Astrocyte (in vitro differentiated cells and primary cell): Measurements from ENCODE around the gene LARGE1. TPM values are rescaled to one million over a fixed set of nuclear protein-coding genes. Genes with fewer than 3 reads are reported as not detected.

Experiments used
- DNase-seq: peaks from one replicate; pipeline ENCODE4 v3.0.0-alpha.2; 2010; ENCODE audit warnings: low read depth
- FAIRE-seq: peaks from 2 replicates; lab custom pipeline; 2011; peaks lifted over from hg19 to GRCh38; lab: Jason Lieb, UNC
- H2AFZ ChIP-seq: 2 replicates; pipeline ENCODE4 v1.6.0; 2012; ENCODE audit warnings: low read depth, low read length, inconsistent platforms
- H3K27ac ChIP-seq: 2 replicates; pipeline ENCODE4 v1.5.1; 2011; ENCODE audit warnings: low read depth, low read length, inconsistent platforms
- H3K27me3 ChIP-seq: 2 replicates; pipeline ENCODE4 v1.6.0; 2011; ENCODE audit warnings: low read length, inconsistent platforms; ENCODE audit not compliant: insufficient read depth
- H3K36me3 ChIP-seq: 2 replicates; pipeline ENCODE4 v1.5.1; 2011; ENCODE audit warnings: low read length, inconsistent platforms; ENCODE audit not compliant: insufficient read depth
- H3K4me1 ChIP-seq: 2 replicates; pipeline ENCODE4 v1.5.1; 2011; ENCODE audit warnings: low read length, inconsistent platforms; ENCODE audit not compliant: insufficient read depth
- H3K4me2 ChIP-seq: 2 replicates; pipeline ENCODE4 v1.6.0; 2012; ENCODE audit warnings: low read length, inconsistent platforms
- H3K4me3 ChIP-seq: 2 replicates; pipeline ENCODE4 v1.5.1; 2011; ENCODE audit warnings: low read depth, mild to moderate bottlenecking, low read length, inconsistent platforms; ENCODE audit not compliant: insufficient read depth
- H3K79me2 ChIP-seq: 2 replicates; pipeline ENCODE4 v1.6.0; 2012; ENCODE audit warnings: mild to moderate bottlenecking, low read length, inconsistent platforms; ENCODE audit not compliant: insufficient read depth
- H3K9ac ChIP-seq: 2 replicates; pipeline ENCODE4 v1.6.0; 2012; ENCODE audit warnings: mild to moderate bottlenecking, low read length, inconsistent platforms
- H3K9me3 ChIP-seq: 2 replicates; pipeline ENCODE4 v1.5.1; 2012; ENCODE audit warnings: low read depth, mild to moderate bottlenecking, low read length, inconsistent platforms; ENCODE audit not compliant: insufficient read depth
- H4K20me1 ChIP-seq: 2 replicates; pipeline ENCODE4 v1.6.0; 2012; ENCODE audit warnings: low read length, inconsistent platforms; ENCODE audit not compliant: insufficient read depth
- H3K27ac Mint-ChIP-seq: one replicate; pipeline ENCODE4 v1.8.0; 2021; ENCODE audit warnings: mild to moderate bottlenecking, mixed read lengths; ENCODE audit not compliant: unreplicated experiment
- H3K27me3 Mint-ChIP-seq: one replicate; pipeline ENCODE4 v1.8.0; 2021; ENCODE audit warnings: low read depth, mixed read lengths; ENCODE audit not compliant: unreplicated experiment
- H3K36me3 Mint-ChIP-seq: one replicate; pipeline ENCODE4 v1.8.0; 2021; ENCODE audit warnings: low read depth, mixed read lengths; ENCODE audit not compliant: unreplicated experiment
- H3K4me1 Mint-ChIP-seq: one replicate; pipeline ENCODE4 v1.8.0; 2021; ENCODE audit warnings: low read depth, mixed read lengths; ENCODE audit not compliant: unreplicated experiment
- H3K4me3 Mint-ChIP-seq: one replicate; pipeline ENCODE4 v1.8.0; 2021; ENCODE audit warnings: mild to moderate bottlenecking, moderate library complexity, mixed read lengths; ENCODE audit not compliant: unreplicated experiment
- H3K9me3 Mint-ChIP-seq: one replicate; pipeline ENCODE4 v1.8.0; 2021; ENCODE audit warnings: mild to moderate bottlenecking, mixed read lengths; ENCODE audit not compliant: unreplicated experiment
- CTCF ChIP-seq: IDR thresholded peaks from 2 replicates; pipeline ENCODE4 v1.5.1; 2011; ENCODE audit warnings: low read depth, mild to moderate bottlenecking, inconsistent platforms, low read length, moderate library complexity; ENCODE audit not compliant: insufficient read depth
- EZH2 ChIP-seq: IDR thresholded peaks from 2 replicates; pipeline ENCODE4 v1.6.1; 2012; ENCODE audit warnings: mild to moderate bottlenecking, low read length, inconsistent platforms; ENCODE audit not compliant: insufficient read depth
- total RNA-seq: library from RNA; stranded (reverse); gene quantifications from 2 replicates; pipeline ENCODE4 v1.2.1, GENCODE V29; 2021

The LARGE1 gene
- total RNA-seq, 1 donor from 2014 or later: 92.6 TPM

- Histone ChIP-seq H3K27me3 (no peaks in the 10 kb centered on the region), H3K4me1 (no peaks in the 10 kb centered on the region), H3K27ac (no peak overlapping the region), H3K9ac (no peak overlapping the region), H3K4me2 (no peak overlapping the region), H2AFZ (no peak overlapping the region), H3K79me2 (no peaks in the 10 kb centered on the region), H3K4me3 (no peak overlapping the region), H4K20me1 (peaks cover 5% of the 10 kb centered on the region), H3K36me3 (no peaks in the 10 kb centered on the region), H3K9me3 (no peaks in the 10 kb centered on the region)
- Mint-ChIP-seq H3K27ac (no peak overlapping the region), H3K4me1 (peaks cover 4% of the 10 kb centered on the region), H3K4me3 (no peak overlapping the region), H3K36me3 (peaks cover 8% of the 10 kb centered on the region), H3K27me3 (no peaks in the 10 kb centered on the region), H3K9me3 (peaks cover 2% of the 10 kb centered on the region)
- DNase-seq (no peak), FAIRE-seq (no peak)
- TF ChIP-seq CTCF (no peak), EZH2 (no peak)
Measured at GRCh38 chr22:33564683-33565082, 355.6 kb downstream of the LARGE1 start.

GRCh38 chr22:33563220-33563964 is 356.9 kb downstream of the LARGE1 start:
- Histone ChIP-seq H3K9ac (no peak overlapping the region), H2AFZ (no peak overlapping the region), H3K4me2 (peak overlapping the region; percentile 20), H3K79me2 (no peaks in the 10 kb centered on the region), H3K27ac (no peak overlapping the region), H3K27me3 (no peaks in the 10 kb centered on the region), H4K20me1 (no peaks in the 10 kb centered on the region), H3K4me1 (no peaks in the 10 kb centered on the region), H3K9me3 (no peaks in the 10 kb centered on the region), H3K36me3 (no peaks in the 10 kb centered on the region), H3K4me3 (no peak overlapping the region)
- Mint-ChIP-seq H3K27me3 (no peaks in the 10 kb centered on the region), H3K4me3 (no peak overlapping the region), H3K27ac (no peak overlapping the region), H3K36me3 (peaks cover 7% of the 10 kb centered on the region), H3K9me3 (peaks cover 2% of the 10 kb centered on the region), H3K4me1 (no peaks in the 10 kb centered on the region)
- DNase-seq (no peak), FAIRE-seq (no peak)
- TF ChIP-seq CTCF (no peak), EZH2 (no peak)

- Mint-ChIP-seq H3K9me3 (peaks cover 2% of the 10 kb centered on the region), H3K27me3 (no peaks in the 10 kb centered on the region), H3K27ac (no peak overlapping the region), H3K4me1 (no peaks in the 10 kb centered on the region), H3K4me3 (no peak overlapping the region), H3K36me3 (peaks cover 15% of the 10 kb centered on the region)
- Histone ChIP-seq H2AFZ (no peak overlapping the region), H3K4me3 (no peak overlapping the region), H4K20me1 (no peaks in the 10 kb centered on the region), H3K36me3 (no peaks in the 10 kb centered on the region), H3K4me1 (no peaks in the 10 kb centered on the region), H3K4me2 (no peak overlapping the region), H3K9ac (no peak overlapping the region), H3K27me3 (no peaks in the 10 kb centered on the region), H3K27ac (no peak overlapping the region), H3K9me3 (no peaks in the 10 kb centered on the region), H3K79me2 (no peaks in the 10 kb centered on the region)
- no peak for FAIRE-seq
- DNase-seq: no peak
- TF ChIP-seq CTCF: no peak
- no peak for TF ChIP-seq EZH2
Measured at GRCh38 chr22:33562501-33562900, 357.8 kb downstream of the LARGE1 start.
